NCI-H1092 treated with DMSO at 0.1 percent for 48 hours (cell line): Measurements from ENCODE around the gene TSPAN5.

Source experiments
- DNase-seq: peaks from one replicate; lab custom pipeline; 2025; lab: John Stamatoyannopoulos, UW

TSPAN5 gene

GRCh38 chr4:98517218-98518021, 141.0 kb downstream of the TSPAN5 start:
- no peak for DNase-seq

GRCh38 chr4:98516441-98517217, 141.8 kb downstream of the TSPAN5 start:
- no peak for DNase-seq

GRCh38 chr4:98516042-98516440, 142.4 kb downstream of the TSPAN5 start:
- DNase-seq: no peak

GRCh38 chr4:98515470-98515809, 143.0 kb downstream of the TSPAN5 start:
- DNase-seq: no peak

- DNase-seq: no peak
Observed at GRCh38 chr4:98514741-98515469, 143.5 kb downstream of the TSPAN5 start.

- no peak for DNase-seq
Observed at GRCh38 chr4:98512918-98513317, 145.5 kb downstream of the TSPAN5 start.

GRCh38 chr4:98510757-98511517, 147.5 kb downstream of the TSPAN5 start:
- no peak for DNase-seq

- no peak for DNase-seq
Observed at GRCh38 chr4:98510340-98510739, 148.1 kb downstream of the TSPAN5 start.

GRCh38 chr4:98509721-98510120, 148.7 kb downstream of the TSPAN5 start:
- DNase-seq: no peak

- DNase-seq: no peak
Observed at GRCh38 chr4:98508829-98509598, 149.4 kb downstream of the TSPAN5 start.

- DNase-seq: no peak
Observed at GRCh38 chr4:98508248-98508647, 150.2 kb downstream of the TSPAN5 start.

- DNase-seq: no peak
Observed at GRCh38 chr4:98507299-98507698, 151.1 kb downstream of the TSPAN5 start.

GRCh38 chr4:98506462-98507132, 151.8 kb downstream of the TSPAN5 start:
- DNase-seq: no peak

- no peak for DNase-seq
Observed at GRCh38 chr4:98505992-98506391, 152.4 kb downstream of the TSPAN5 start.

- DNase-seq: no peak
Observed at GRCh38 chr4:98504091-98504490, 154.3 kb downstream of the TSPAN5 start.

- DNase-seq: no peak
Observed at GRCh38 chr4:98503676-98504075, 154.7 kb downstream of the TSPAN5 start.

GRCh38 chr4:98502624-98503023, 155.8 kb downstream of the TSPAN5 start:
- no peak for DNase-seq

- DNase-seq: no peak
Observed at GRCh38 chr4:98502031-98502430, 156.4 kb downstream of the TSPAN5 start.

- no peak for DNase-seq
Observed at GRCh38 chr4:98501383-98501782, 157.0 kb downstream of the TSPAN5 start.

- DNase-seq: no peak
Observed at GRCh38 chr4:98498774-98499173, 159.6 kb downstream of the TSPAN5 start.
